PC-3 (cell line): ENCODE data around the gene MPPED1.

Experiments used
- EZH2 ChIP-seq: fragments of 300-600 bp; sonication (generic); IDR thresholded peaks from one replicate; pipeline ENCODE4 v1.6.1; 2017; ENCODE audit warnings: antibody characterized with exemption, mild to moderate bottlenecking, low read length; ENCODE audit not compliant: unreplicated experiment
- TF ChIP-seq, protein P1 (sequence below): fragments of 300-600 bp; sonication (generic); conservative IDR thresholded peaks from 2 replicates; pipeline ENCODE4 v1.5.1; 2017; ENCODE audit warnings: antibody characterized with exemption, low read depth, mild to moderate bottlenecking, low read length

GRCh38 chr22:43555561-43556515 is 144.0 kb downstream of the MPPED1 start:
- TF ChIP-seq, protein P1, sequence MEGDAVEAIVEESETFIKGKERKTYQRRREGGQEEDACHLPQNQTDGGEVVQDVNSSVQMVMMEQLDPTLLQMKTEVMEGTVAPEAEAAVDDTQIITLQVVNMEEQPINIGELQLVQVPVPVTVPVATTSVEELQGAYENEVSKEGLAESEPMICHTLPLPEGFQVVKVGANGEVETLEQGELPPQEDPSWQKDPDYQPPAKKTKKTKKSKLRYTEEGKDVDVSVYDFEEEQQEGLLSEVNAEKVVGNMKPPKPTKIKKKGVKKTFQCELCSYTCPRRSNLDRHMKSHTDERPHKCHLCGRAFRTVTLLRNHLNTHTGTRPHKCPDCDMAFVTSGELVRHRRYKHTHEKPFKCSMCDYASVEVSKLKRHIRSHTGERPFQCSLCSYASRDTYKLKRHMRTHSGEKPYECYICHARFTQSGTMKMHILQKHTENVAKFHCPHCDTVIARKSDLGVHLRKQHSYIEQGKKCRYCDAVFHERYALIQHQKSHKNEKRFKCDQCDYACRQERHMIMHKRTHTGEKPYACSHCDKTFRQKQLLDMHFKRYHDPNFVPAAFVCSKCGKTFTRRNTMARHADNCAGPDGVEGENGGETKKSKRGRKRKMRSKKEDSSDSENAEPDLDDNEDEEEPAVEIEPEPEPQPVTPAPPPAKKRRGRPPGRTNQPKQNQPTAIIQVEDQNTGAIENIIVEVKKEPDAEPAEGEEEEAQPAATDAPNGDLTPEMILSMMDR = no peak
- TF ChIP-seq EZH2 = no peak
